PC-9 (cell line): Measurements from ENCODE around the gene EFNA2. TPM values are rescaled to one million over a fixed set of nuclear protein-coding genes. Genes with fewer than 3 reads are reported as not detected.

Experiments
- BruUV-seq: library from RNA; stranded (reverse); fragments of 400-500 nt; replicated peaks from 2 replicates; lab custom pipeline; 2021; lab: Mats Ljungman, UMichigan
- CTCF ChIA-PET: fragments of 300-600 bp; sonication (Branson Sonifier 250); formaldehyde crosslinking; loops from one replicate; lab custom pipeline; 2022; ENCODE audit warnings: antibody characterized with exemption; lab: Charles Lee
- POLR2A ChIA-PET: fragments of 300-600 bp; sonication (Branson Sonifier 250); formaldehyde crosslinking; loops from one replicate; lab custom pipeline; 2022; ENCODE audit warnings: antibody characterized with exemption; ENCODE audit not compliant: unreplicated experiment; lab: Charles Lee
- DNase-seq, 2 experiments: peaks; one replicate each; pipeline versions ENCODE4 v3.0.0 to v3.0.0-alpha.2; 2015 to 2022; ENCODE audit warnings: mixed read lengths in 1 of 2
- H2AFZ ChIP-seq: fragments of 200-600 bp; sonication (generic); 2 replicates; pipeline ENCODE4 v1.8.1; 2017; ENCODE audit warnings: antibody characterized with exemption
- H3F3A ChIP-seq: fragments of 200-600 bp; sonication (generic); 2 replicates; pipeline ENCODE4 v1.8.1; 2017; ENCODE audit warnings: antibody characterized with exemption, mild to moderate bottlenecking, low read depth; ENCODE audit not compliant: insufficient read depth
- H3K27ac ChIP-seq: fragments of 200-600 bp; sonication (generic); 2 replicates; pipeline ENCODE4 v1.6.1; 2016; ENCODE audit warnings: mixed run types
- H3K27me3 ChIP-seq: fragments of 200-600 bp; sonication (generic); 2 replicates; pipeline ENCODE4 v1.6.1; 2016; ENCODE audit warnings: low read depth, mixed run types; ENCODE audit not compliant: insufficient read depth
- H3K36me3 ChIP-seq: fragments of 200-600 bp; sonication (generic); 2 replicates; pipeline ENCODE4 v1.6.1; 2016; ENCODE audit warnings: low read depth, mixed run types
- H3K4me1 ChIP-seq: fragments of 200-600 bp; sonication (generic); replicated peaks from 2 replicates; pipeline ENCODE4 v1.6.1; 2016; ENCODE audit warnings: mixed run types; ENCODE audit not compliant: insufficient read depth
- H3K4me2 ChIP-seq: fragments of 200-600 bp; sonication (generic); 2 replicates; pipeline ENCODE4 v1.6.1; 2017; ENCODE audit warnings: mixed run types
- H3K4me3 ChIP-seq: fragments of 200-600 bp; sonication (generic); 2 replicates; pipeline ENCODE4 v1.6.1; 2016; ENCODE audit warnings: mixed run types
- H3K79me2 ChIP-seq: fragments of 200-600 bp; sonication (generic); 2 replicates; pipeline ENCODE4 v1.6.1; 2017; ENCODE audit warnings: low read depth, mixed run types
- H3K9me2 ChIP-seq: fragments of 200-600 bp; sonication (generic); 2 replicates; pipeline ENCODE4 v1.8.1; 2017; ENCODE audit warnings: mild to moderate bottlenecking; ENCODE audit not compliant: insufficient read depth
- H3K9me3 ChIP-seq: fragments of 200-600 bp; sonication (generic); 2 replicates; pipeline ENCODE4 v1.8.1; 2016; ENCODE audit warnings: low read depth; ENCODE audit not compliant: insufficient read depth
- H4K20me1 ChIP-seq: fragments of 200-600 bp; sonication (generic); 2 replicates; pipeline ENCODE4 v1.8.1; 2017; ENCODE audit not compliant: insufficient read depth
- EZH2 ChIP-seq: fragments of 200-600 bp; sonication (generic); IDR thresholded peaks from 2 replicates; pipeline ENCODE4 v1.8.0; 2017; ENCODE audit warnings: antibody characterized with exemption, low read depth
- intact Hi-C: fragments of 100-400 bp; cut with micrococcal nuclease; formaldehyde crosslinking; loops from one replicate; pipeline ENCODE4 v1.10.0; 2022; ENCODE audit not compliant: unreplicated experiment
- total RNA-seq: library from RNA; stranded (reverse); gene quantifications from 2 replicates; pipeline ENCODE4 v1.2.3, GENCODE V29; 2021
- TF ChIP-seq, protein P1 (sequence below): fragments of 200-600 bp; sonication (generic); conservative IDR thresholded peaks from 2 replicates; pipeline ENCODE4 v1.6.1; 2017; ENCODE audit warnings: mixed run types, antibody characterized with exemption, mild to moderate bottlenecking, moderate library complexity

Gene EFNA2
- total RNA-seq, 1 experiment from 2014 or later, result not detected

DNA sequence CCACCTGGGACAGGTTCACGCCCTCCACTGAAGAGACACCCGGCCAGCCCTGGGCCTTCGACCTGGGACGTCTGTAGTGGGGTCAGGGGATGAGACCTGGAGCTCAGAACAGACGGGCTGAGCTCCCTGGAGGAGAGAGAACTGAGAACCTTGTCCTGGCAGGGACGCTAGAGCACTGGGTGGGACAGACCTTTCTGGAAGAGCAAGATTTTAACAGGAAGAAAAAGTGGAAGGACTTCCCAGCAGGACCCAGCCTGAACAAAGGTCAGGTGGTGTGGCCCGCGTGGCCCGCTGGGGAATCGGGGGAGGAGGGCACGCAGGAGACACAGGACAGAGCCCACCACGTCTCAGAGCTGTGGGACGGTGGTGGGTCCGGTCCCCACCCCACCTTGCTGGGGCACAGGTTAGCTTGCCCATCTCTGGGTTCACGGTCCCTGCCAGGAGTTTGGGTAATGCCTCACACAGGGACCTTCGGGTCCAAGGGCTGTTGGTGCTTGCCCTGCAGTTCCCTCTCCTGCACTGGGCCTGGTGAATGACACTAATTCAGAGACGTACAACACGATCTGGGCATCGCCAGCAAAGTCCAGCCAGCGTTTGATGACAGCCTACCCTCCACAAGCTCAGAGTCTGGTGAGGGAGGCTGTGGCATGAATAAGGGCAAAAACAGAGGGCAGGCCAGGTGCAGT, 1.2 kb upstream of the EFNA2 start:
- Histone ChIP-seq H3K4me1 (no peaks in the 10 kb centered on the region), H3K79me2 (no peaks in the 10 kb centered on the region), H2AFZ (no peak overlapping the region), H3K4me2 (no peak overlapping the region), H3K27me3 (0 out of 2 replicates have a peak, but pooled peaks cover 19% of the 10 kb centered on the region), H3K4me3 (no peak overlapping the region), H3K36me3 (no peaks in the 10 kb centered on the region), H3K9me3 (no peaks in the 10 kb centered on the region), H3F3A (peaks cover 14% of the 10 kb centered on the region; the same call in 1 of the 2 replicates), H4K20me1 (peaks cover 5% of the 10 kb centered on the region), H3K9me2 (no peaks in the 10 kb centered on the region), H3K27ac (no peak overlapping the region)
- TF ChIP-seq, protein P1, sequence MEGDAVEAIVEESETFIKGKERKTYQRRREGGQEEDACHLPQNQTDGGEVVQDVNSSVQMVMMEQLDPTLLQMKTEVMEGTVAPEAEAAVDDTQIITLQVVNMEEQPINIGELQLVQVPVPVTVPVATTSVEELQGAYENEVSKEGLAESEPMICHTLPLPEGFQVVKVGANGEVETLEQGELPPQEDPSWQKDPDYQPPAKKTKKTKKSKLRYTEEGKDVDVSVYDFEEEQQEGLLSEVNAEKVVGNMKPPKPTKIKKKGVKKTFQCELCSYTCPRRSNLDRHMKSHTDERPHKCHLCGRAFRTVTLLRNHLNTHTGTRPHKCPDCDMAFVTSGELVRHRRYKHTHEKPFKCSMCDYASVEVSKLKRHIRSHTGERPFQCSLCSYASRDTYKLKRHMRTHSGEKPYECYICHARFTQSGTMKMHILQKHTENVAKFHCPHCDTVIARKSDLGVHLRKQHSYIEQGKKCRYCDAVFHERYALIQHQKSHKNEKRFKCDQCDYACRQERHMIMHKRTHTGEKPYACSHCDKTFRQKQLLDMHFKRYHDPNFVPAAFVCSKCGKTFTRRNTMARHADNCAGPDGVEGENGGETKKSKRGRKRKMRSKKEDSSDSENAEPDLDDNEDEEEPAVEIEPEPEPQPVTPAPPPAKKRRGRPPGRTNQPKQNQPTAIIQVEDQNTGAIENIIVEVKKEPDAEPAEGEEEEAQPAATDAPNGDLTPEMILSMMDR, result no peak
- TF ChIP-seq EZH2, result no peak
- BruUV-seq, result no TSS peak
- intact Hi-C loops, result no loop called here
- POLR2A ChIA-PET, result no interaction called here
- CTCF ChIA-PET, result no interaction called here
- no peak for DNase-seq

DNA sequence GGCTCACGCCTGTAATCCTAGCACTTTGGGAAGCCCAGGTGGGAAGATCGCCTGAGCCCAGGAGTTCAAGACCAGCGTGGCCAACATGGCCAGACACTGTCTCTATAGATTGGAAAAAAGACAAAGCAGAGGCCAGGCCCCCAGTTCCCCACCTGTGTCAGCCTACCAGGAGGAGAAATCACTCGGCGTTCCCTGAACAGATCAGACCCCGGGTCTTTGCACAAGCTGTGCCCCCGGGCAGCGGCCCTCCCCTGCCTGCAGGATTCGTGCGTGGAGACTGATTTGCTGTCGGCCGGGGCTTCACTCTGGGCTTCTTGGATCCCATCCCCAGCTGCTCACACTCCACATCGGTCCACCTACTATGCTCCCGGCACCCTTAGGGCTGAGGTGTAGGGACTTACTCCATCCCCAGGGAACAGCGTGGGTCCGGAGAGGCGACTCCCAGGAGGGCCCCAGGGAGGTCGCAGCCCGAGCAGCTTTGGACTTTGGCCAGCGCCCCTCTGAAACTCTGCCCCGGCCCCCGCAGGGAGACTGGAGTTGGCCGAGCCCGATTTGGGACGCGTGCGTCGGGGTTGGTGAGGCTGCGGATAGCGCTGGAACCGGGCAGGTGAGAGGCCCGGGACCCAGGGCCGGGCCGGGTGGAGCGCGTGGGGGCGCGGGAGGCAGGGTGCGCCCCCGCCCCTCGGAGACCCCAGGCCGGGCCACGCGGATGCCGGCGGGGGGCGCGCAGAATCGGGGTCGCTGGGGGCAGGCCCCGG, 515 bp upstream of the EFNA2 start:
- intact Hi-C loops, result no loop called here
- no peak overlapping the region for H2AFZ ChIP-seq
- H3K36me3 ChIP-seq, result no peaks in the 10 kb centered on the region
- 0 out of 2 replicates have a peak, but pooled peaks cover 19% of the 10 kb centered on the region for H3K27me3 ChIP-seq
- CTCF ChIA-PET, result no interaction called here
- no peaks in the 10 kb centered on the region for H3K4me1 ChIP-seq
- H3F3A ChIP-seq, result peaks cover 10% of the 10 kb centered on the region; the same call in 1 of the 2 replicates
- no peak for TF ChIP-seq EZH2
- TF ChIP-seq, protein P1, result no peak
- POLR2A ChIA-PET, result no interaction called here
- H3K9me3 ChIP-seq, result no peaks in the 10 kb centered on the region
- no peak for DNase-seq
- H3K4me3 ChIP-seq, result no peak overlapping the region
- H3K4me2 ChIP-seq, result no peak overlapping the region
- no peak overlapping the region for H3K27ac ChIP-seq
- H3K9me2 ChIP-seq, result no peaks in the 10 kb centered on the region
- no TSS peak for BruUV-seq
- peaks cover 2% of the 10 kb centered on the region; the same call in 1 of the 2 replicates for H4K20me1 ChIP-seq
- H3K79me2 ChIP-seq, result no peaks in the 10 kb centered on the region

DNA sequence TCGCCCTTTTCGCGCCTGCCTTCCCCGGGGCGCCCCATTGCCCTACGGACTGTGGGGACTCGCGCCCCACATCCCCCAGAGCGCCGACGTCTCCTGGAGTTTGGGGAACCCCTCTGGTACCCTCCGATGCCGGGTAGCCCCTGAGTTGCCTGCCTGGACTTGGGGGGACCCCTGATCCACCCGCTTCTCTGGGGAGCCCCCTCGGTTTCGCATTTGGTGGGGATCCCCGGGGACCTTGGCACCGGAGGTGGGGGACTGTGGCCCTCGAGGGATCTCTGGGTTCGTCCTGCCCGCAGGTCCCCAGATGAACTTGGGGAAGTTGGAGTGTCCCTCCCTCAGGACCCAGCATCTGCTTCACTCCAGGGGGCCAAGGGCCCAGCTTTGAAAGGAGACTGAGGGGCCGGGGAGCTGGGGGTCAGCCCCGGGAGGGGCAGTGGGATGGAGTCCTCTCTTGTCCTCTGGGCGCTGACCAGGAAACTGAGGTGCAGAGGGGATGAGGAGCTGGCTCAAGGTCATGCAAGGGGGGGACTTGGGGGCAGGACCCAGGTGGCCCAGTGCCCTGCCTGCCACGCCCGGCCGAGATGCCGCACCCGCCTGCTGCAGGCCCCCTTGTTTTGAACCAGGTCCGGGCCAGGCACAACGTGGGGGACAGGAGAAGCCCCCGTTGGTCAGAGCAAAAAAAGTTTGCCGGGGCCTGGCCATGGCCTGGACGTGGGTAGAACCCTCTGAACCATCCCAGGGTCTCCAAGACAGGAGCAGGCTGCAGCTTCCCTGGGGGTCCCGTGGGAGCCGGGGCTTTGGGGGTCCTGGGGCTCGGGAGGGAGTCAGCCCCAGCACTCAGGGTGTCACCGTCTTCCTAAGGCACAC, 1.0 kb downstream of the EFNA2 start:
- Histone ChIP-seq H3K27ac (no peak overlapping the region), H4K20me1 (no peaks in the 10 kb centered on the region), H3K36me3 (no peaks in the 10 kb centered on the region), H2AFZ (no peak overlapping the region), H3K27me3 (0 out of 2 replicates have a peak, but pooled peaks cover 19% of the 10 kb centered on the region), H3K9me2 (no peaks in the 10 kb centered on the region), H3K4me2 (no peak overlapping the region), H3K9me3 (no peaks in the 10 kb centered on the region), H3F3A (peaks cover 5% of the 10 kb centered on the region; the same call in 1 of the 2 replicates), H3K4me1 (no peaks in the 10 kb centered on the region), H3K79me2 (no peaks in the 10 kb centered on the region), H3K4me3 (no peak overlapping the region)
- ChIA-PET POLR2A (no interaction called here), CTCF (no interaction called here)
- no peak for DNase-seq
- no TSS peak for BruUV-seq
- intact Hi-C loops, result no loop called here
- no peak for TF ChIP-seq EZH2
- TF ChIP-seq, protein P1, result no peak
